Choroid plexus epithelial cell (primary cell): ENCODE results near the gene HOXA11.

Experiments
- DNase-seq: peaks from one replicate; pipeline ENCODE4 v3.0.0-alpha.2; 2010; ENCODE audit warnings: low read depth
- H3K4me3 ChIP-seq: 2 replicates; pipeline ENCODE4 v1.5.1; 2011; ENCODE audit warnings: low read depth, mild to moderate bottlenecking, control low read depth, low read length, moderate library complexity
- CTCF ChIP-seq: conservative IDR thresholded peaks from 2 replicates; pipeline ENCODE4 v1.5.1; 2011; ENCODE audit warnings: low read depth, mild to moderate bottlenecking, control low read depth, inconsistent platforms, low read length, moderate library complexity

The HOXA11 gene

GRCh38 chr7:27171325-27171636 lies 13.8 kb downstream of the HOXA11 start:
- no peak overlapping the region for H3K4me3 ChIP-seq
- TF ChIP-seq CTCF, result no peak
- no peak for DNase-seq

DNA sequence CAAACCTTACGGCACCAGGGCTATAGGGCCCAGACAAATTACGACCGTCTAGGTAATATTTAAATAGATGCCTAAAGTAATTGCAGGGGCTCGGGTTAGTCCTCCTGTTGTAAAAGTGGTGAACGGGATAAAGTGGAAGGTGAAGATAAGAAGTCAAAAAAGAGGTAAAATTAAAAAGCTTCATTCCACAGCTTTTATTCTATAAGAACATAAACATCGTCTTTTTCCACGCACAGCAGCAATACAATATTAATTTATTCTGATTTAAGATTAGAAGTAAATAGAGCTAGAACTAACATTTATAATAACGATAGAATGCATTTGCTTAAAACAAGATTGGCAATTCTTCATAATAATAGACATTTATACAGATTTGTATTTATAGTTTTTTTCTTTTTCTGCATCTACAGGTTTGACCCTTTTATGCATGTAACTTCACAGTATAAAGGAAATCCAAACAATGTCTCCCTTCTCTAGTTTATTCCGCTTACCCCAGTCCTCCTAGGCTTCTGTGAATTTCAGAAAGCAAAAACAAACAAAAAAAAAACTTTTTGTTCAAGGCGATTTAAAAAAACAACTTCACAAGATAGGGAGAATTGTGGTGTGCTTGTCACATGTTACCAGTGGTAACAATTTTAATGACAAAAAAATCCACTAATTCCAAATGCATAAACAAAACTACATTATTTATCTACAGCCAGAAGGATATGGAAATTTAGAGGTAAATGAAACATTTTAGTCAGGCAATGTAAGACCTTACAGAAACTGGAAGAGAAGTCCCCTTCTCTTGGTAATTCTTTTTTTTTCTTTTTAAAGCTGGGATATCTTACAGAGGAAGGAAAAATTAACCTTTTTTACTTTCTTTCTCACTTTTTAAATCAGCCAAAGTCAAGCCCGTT lies 14.4 kb downstream of the HOXA11 start:
- TF ChIP-seq CTCF, result no peak
- no peak overlapping the region for H3K4me3 ChIP-seq
- DNase-seq, result no peak

- TF ChIP-seq CTCF, result no peak
- no peak for DNase-seq
- H3K4me3 ChIP-seq, result no peak overlapping the region
Observed at GRCh38 chr7:27169658-27170425, 15.2 kb downstream of the HOXA11 start.

GRCh38 chr7:27168265-27168947 lies 16.6 kb downstream of the HOXA11 start:
- no peak for DNase-seq
- no peak overlapping the region for H3K4me3 ChIP-seq
- TF ChIP-seq CTCF, result no peak

- DNase-seq, result no peak
- no peak overlapping the region for H3K4me3 ChIP-seq
- no peak for TF ChIP-seq CTCF
Observed at GRCh38 chr7:27167916-27168264, 17.1 kb downstream of the HOXA11 start.

DNA sequence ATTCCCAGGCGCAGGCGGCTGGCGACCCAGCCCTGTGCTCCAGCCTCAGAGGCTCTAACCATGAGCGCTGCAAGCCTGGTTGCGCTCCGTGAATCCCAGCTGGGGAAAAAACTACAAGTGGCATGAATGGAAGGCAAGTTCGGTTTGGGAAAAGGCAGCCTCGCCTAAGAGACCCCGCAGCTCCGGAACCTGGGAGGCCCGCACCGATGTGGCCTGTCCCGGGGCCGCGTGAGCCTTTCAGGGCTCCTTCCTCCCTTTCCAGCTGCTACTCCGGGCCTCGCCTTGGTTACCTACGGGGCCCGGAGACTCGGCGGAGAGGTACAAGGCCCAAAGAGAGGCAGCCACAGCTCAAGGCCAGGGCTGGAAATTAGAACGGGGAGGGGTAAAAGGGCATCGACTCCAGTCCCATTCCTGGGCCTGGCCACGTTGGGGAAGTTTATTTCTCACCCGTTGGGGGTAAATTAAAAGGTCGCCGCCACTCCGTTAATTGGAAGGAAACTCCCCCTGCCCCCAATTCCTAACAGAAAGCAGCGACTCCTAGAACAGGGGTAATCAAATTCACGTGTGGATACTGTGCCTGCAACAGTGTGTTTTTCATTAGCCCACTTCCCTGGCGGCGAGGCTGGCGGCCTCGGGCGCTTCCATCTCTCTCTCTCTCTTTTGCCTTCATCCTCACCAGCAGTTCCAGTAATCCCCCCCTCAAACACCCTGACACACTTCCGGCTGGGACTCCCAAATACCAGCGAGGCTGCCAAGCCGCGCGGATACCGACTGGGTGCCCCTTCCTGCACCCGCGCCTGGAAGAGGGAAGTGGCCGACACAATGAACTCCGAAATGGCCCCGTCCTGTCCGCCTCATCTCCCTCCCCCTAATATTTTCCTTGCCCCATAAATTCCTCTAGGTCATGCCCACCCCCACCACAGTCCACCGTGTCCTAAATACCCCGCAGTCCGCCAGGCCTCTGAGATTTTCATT lies 18.2 kb downstream of the HOXA11 start:
- no peak for DNase-seq
- TF ChIP-seq CTCF, result no peak
- H3K4me3 ChIP-seq, result no peak overlapping the region
